Activated CD4-positive, alpha-beta T cell treated with anti-CD3 and anti-CD28 coated beads for 1 hour (primary cell): ENCODE data around the gene PARP12.

Experiments used
- DNase-seq: peaks from one replicate; pipeline ENCODE4 v3.0.0-alpha.2; 2020

The PARP12 gene

DNA sequence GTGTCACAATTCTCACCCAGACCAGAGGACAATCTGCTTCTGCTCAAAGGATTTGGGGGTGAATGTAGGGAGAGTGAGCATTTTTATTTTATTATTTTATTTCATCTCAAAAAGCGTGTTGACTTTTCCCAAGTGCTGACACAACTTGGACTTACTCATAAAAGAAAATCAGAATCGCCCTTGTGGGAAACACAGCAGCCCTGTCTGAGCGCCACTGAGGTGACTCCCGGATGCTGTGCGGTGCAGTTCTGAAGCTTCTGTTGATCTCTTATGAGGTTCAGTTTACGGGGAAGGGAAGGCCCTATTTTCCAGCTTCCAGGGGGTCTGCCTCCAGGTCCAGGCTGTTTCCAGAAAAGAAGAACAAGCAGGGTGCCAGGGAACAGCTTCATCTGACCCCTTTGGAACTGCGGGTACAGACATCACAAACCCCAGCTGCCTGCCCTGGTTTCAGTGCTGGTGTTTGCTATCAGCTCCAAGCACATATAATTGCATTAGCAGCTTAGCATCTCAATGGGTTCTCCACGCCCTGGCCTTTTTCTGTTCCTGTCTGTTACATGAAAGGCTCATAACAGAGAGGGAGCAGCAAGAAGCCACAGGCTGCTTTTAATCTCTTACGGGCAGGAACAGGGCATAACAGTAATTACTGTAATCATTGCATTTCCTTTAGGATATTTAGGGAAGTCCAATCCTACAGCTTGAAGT lies 52.4 kb downstream of the PARP12 start:
- DNase-seq = no peak

DNA sequence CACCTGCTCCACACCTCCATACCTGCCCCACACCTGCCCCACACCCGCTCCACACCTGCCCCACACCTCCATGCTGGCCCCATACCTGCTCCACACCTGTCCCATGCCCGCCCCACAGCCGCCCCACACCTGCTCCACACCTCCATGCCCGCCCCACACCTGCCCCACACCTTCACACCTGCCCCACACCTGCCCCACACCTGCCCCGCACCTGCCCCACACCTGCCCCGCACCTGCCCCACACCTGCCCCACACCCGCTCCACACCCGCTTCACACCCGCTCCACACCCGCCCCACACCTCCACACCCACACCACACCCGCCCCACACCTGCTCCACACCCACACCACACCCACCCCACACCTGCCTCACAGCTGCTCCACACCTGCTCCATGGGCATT lies 53.0 kb downstream of the PARP12 start:
- no peak for DNase-seq

DNA sequence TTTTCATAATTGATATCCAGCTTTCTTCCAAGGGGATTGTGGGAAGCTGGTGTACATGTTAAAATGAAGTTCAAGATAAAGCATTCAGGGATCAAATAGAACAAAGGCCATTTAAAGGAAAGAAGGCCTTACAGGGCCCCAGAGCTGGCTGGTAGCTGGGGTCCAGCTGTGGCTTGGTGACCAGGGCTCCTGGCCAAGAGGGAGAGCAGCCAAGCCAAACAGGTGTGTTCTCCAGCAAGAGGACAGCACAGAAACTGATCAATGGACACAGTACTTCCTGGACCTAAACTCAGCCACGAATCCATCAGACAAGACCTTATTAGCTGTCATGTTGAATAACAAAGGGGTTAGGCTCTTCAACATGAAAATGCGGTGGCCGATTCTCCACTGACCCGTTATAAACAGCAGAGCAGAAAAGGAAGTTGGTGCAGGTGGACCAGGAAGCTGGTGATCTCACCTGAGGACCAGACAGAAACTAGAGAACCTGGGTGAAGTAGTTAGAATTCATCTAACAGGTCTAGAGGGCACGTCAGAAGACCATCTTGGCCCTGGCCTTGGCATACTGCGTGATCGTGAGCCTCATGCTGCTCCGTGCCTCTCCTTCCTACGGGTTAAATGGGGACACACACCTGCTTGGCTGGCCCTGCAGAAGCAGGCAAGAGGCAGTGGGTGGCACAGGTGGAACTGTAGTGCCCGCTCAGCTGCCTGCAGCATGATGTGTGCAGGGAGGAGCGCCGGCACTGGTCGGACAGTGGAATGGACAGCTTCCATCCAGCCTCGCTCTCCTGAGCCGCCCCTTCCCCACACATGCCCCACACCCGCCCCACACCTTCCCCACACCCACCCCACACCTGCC lies 53.8 kb downstream of the PARP12 start:
- no peak for DNase-seq

DNA sequence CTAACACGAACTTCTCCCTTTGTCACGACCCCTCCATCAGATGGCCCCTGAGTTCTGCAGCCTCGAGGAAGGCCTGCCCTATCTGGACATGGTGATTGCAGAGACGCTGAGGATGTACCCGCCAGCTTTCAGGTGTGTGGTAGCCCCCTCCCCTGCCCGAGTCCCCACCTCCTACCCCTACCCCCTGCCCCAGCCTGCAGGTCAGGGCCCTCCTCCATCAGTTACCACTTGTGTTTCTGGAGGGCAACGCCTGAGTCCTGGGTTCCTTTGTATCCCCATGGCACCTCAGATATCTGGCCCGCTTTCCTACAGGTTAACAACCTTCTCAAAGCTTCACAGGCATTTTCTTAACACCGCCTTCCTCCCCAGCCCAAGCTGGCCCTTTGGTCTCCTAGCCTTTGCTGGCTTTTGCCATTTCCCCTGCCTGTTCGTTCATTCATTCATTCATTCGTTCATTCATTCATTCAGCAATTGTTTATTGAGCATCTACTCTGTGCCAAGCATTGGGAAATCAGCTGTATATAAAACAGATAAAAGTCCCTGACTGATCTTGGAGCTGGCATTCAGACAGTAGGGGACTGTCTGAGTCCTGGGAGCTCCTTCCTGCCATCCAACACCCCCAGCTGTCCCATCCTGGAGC lies 55.6 kb downstream of the PARP12 start:
- DNase-seq = no peak

DNA sequence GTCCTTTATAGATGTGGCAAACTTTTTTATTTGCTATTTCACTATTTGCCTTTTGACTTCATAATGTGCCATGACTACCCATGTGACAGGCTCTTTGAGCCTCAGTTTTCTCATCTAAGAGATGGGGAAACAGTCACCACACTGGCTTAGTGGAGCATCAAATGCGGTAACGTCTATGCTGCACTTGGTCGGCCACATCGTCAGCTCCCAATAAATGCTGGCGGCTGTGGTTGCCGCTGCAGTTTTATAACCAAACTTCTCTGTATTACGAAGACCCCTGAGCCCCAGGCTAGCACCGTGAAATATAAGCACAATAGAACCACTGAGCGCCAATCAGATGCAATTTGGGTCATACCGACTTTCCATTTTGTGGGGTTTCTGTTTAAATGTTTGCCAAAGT lies 56.2 kb downstream of the PARP12 start:
- no peak for DNase-seq

DNA sequence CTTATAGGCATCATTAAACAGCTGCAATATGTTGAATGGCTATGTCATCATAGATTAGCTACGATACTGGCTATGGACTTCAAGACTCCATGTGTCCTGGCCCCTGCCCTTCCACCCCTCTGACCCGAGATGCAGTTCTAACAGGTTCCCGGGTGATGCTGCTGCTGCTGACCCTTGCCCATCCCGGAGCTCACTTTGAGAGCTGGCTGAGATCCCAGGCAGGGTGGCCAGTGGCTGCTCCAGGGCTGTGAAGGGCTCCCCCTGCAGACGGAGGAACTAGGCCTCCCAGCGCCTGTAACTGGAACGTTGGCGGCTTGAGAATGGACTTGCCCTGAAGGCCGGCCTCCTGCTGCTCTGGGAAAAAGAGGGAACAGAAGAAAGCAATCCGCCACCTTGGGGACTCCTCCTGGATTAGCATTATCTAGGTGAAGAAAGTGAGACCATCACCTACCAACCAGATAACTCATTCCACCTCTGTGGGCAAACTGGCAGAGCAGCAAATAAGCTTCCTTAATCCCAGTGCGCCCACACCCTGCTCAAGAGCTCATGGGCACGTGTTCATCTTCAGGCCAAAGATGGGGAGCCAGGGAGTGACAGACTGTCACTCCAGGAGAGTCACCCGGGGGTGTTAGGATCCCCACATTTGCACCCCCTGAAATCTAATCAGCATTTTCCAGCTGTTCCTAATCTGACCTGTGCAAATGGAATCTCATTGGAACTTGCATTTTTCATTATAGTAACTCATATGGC lies 56.8 kb downstream of the PARP12 start:
- DNase-seq = no peak

DNA sequence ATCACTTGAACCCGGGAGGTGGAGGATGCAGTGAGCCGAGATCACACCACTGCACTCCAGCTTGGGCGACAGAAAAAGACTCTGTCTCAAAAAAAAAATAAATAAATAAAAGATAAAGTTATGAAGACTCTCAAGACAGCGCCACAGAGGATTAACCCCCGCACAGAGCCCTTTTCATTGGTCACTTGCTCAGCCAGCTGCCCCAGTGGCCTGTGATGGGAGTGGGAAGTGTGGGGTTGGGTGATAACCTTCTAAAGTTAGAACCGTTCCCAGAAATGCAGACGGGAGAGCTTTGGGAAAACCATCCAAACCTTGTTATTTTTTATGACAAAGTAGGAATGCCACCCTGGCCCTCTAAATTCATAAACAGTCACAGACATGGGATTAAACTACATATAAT lies 57.4 kb downstream of the PARP12 start:
- DNase-seq = no peak

DNA sequence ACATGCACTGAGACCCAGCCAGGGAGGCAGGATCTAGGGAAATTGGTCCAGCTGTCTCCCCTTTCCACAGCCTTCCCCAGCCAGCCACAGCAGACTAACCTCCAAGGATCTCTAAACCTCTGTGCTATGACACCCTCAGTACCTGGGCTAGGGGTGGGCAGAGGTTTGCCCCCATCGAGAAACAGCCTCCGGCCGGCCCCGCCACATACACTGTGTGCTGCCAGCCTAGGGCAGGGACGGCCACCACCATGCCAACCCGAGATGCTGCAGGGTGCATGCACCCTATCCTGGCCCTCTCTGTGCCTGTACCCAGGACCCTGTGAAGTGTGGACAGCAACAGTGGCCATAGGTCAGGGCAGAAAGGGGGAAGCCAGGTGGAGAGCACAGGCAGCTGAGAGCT lies 58.1 kb downstream of the PARP12 start:
- no peak for DNase-seq

DNA sequence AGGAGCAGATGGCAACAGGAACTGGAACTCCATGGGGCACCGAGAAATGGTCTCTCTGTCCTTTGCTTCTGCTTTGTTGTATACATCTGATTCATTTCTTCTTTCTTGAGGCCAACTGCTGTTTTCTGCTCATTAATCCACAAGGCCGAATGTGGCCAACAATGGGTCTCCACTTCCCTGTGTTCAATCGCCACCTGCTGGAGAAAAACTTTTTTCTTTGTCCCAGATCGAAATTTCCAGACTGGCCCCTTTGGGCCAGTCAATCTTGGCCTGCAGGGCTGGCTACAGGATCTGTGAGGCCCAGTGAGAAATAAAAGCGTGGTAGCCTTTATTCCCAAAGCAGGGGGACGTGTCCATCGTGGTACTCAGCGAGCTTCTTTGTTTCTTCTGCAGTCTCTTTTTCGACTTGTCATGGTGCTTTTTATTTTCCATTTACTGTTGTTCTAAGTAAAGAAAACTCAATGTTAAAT lies 58.8 kb downstream of the PARP12 start:
- no peak for DNase-seq

DNA sequence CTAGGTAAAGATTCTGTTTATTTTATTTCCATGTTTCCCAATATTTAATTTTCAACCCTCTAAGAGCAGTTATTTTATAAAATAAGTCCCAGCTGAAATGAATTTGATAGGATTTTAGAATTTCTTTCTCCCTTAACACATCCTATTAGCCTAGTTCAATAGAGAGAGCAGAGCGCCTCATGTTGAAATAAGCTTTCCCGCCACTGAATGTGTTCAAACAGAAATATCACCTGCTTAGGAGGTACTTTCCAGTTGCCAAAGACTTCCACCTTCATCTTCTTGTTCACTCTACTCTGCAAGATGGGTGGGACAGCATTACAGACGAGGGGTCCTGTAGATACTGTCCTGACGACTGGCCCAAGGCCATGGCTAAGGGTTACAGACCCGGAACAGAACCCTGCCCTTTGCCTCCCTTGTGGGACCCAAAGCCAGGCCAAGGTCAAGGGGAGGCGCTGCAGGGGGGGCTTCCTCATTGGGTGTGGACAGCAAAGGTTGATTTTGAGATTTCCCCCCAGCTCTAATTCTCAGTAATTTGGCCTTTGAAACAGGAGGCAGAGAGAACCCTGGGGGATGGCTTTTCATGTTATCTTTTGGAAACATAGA lies 62.0 kb downstream of the PARP12 start:
- DNase-seq = no peak

DNA sequence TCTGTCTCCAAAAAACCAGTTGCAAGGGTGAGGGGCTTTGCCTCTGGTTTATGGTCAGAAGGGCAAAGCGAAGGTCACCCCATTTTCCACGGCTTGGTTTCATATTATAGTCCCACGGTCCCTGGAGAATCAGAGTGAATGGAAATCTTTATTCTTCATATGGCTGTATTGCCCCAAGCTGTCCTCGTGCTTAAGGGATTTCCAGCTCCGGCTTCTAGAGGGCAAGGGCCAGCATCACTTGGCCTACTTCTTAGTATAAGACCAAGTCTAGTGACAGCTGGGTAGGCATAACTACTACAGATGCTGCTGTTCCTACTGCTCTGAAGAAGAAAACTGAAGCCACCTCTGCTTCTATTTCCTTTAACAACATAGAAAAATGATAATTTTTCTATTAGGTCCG lies 63.2 kb downstream of the PARP12 start:
- no peak for DNase-seq

DNA sequence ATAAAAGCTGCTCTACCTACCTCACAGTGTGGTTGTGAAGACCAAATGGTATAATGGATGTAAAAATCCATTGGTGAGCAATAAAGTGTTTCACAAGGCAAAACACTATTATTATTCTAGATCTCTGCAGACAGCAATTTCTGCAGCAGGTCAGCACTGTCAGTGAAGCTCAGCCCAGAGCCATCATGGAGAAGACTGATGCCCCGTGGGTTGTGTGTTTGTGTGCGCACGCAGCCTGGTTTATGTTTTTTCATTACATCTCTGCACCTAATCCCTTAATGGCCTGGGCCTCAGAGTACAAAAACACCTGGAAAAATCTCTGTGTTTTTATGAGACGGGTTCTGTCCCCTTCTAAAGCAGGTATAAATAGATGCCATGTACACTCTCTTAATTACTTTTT lies 64.2 kb downstream of the PARP12 start:
- no peak for DNase-seq

DNA sequence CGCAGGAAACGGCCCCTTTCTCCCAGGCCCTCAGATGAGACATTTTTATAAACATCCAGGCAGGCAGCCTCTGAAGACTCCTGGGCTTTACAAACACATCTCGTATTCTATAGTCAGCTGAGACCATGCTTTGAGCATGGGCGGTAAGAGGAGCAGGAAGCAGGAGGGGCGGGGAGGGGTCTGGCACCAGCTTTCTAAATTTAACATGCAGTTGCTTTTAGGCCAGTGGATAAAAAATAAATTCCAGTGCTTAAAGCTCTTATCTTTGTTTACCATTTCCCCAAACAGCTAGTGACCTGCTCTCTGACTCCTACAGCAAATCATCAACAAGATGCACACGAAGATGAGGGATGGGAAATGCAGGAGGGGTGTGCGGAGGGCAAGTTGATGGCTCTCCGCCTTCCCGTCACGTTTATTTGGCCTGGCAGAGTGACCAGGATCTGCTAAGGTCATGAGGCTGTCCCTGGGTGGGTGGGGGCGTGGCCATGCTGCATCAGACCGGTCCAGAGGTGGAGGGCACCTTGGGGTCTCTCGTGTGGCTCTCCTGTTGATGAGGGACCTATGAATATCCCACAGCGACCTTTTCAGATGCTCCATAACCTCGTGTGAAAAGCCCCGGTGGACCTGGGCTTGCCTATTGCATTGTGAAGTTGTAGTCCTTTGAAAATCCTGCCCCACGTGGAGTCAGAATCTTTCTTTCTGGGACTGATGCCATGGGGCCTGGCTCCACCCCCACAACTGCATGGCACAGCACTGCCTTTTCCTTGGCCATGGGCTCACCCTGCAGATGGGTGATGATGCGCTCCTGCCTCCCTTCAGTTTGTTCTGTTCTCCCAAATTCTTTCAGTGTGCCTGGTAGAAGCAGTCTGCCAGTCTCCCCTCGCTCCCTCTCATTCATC lies 67.5 kb downstream of the PARP12 start:
- no peak for DNase-seq

DNA sequence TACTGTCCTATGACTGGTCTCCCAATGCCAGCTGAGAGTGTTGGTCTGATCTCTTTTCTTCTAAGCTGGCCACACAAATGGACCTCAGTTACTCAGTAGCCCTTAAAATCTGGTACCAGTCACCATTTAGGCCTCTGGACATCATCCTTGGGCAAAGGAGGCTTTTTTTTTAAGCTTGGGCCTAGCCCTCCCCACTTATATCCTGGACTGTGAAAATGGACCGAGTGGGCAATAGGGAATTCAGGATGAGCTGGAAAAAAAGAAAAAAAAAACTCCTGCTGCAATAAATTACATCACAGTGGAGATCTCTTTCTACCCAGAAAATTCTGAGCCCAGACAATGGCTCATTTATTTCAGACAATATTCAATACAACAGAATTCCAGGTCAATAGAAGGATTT lies 68.4 kb downstream of the PARP12 start:
- no peak for DNase-seq

DNA sequence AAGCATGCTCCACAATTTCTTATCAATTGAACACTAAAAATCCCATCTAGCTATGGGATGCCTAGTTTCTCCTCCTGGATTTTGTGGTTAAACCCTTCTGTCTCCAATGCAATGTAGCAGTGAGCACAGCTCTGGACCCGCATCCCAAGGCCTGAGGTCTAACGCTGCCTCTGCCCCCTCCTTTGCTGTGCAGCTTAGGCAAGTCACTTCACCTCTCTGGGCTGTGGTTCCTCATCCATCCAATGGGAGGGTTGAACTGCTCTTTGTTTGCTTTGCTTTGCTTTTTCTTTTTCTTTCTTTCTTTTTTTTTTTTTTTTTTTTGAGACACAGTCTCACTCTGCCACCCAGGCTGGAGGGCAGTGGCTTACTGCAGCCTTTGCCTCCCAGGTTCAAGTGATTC lies 69.2 kb downstream of the PARP12 start:
- no peak for DNase-seq

DNA sequence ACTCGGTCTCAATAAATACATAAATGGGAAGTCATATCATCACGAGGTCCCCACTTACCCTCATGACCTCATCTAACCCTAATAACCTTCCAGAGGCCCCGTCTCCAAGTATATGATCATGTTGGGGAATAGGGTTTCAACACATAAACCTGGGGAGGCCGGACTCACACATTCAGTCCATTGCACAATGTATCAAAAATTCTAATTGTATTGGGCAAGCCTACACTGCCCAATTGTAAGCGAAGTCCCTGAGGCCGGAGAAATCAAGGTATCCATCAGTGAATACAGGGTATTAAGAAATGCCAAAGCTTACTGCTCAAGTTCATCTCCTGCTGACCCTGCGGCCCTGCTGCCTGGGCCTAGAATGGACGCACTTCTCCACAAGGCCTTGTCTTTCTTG lies 69.6 kb downstream of the PARP12 start:
- no peak for DNase-seq

DNA sequence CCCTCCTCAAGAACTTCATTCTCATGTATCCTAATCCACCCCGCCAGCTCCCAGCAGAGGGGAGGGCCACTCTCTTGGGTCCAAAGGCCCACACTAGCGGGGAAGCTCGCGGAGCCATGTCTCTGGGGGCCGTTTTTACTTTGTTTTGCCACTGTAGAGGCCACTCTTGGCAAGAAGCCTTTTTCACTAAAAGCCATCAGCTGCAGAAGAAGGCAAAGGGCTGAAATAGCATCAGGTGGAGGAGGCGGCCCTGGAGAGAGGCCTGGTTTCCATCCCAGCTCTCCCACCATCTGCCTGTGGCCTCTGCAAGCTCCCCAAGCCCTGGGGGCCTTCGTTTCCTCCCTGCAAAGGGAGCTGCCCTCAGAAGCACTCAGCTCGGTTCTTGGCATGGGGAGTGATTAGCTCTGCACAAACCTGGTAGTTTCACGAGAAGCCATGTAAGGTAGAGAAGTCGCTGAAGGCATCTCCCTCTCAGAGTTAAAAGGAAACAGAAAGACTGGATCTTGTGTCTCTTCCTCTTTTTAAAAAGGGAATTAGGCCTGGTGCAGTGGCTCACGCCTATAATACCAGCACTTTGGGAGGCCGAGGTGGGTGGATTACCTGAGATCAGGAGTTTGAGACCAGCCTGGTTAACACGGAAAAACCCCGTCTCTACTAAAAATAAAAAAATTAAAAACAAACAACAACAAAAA lies 70.3 kb downstream of the PARP12 start:
- no peak for DNase-seq

DNA sequence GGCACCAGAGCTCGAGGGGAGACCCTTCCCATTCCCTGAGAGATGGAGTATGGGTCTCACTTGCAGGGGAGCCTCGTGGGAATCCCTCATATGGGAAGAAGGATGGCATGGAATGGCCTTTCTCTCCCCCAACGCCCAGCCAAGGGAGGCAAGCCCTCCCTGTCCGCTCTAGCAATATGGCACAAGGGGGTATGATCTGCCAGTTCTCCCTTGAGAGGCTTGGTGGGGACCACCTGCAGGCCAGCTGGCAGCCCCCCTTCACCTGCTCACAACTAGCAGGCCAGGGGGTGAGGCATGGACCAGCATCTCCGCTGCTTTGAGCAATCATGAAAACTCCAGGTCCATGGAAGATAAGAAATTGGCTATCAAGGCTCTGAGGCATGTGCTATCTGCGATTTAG lies 70.8 kb downstream of the PARP12 start:
- DNase-seq = no peak

DNA sequence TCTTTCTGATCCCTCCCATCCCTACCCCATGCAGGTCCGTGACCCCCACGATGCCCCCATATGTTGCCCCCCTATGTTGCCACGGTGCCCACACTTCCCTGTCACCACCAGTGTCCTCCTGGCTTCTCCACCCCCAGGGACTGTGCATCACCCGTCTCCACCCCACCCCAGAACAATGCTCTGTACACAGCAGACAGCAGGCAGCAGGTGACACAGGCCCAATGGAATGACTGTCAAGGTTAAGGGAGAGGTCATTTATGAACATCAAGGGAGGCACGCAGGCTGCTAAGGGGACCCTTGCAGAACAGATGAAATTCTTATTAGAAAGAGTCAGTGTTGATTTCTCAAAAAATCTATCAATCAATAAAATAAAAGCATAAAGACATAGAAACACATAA lies 71.5 kb downstream of the PARP12 start:
- DNase-seq = no peak

DNA sequence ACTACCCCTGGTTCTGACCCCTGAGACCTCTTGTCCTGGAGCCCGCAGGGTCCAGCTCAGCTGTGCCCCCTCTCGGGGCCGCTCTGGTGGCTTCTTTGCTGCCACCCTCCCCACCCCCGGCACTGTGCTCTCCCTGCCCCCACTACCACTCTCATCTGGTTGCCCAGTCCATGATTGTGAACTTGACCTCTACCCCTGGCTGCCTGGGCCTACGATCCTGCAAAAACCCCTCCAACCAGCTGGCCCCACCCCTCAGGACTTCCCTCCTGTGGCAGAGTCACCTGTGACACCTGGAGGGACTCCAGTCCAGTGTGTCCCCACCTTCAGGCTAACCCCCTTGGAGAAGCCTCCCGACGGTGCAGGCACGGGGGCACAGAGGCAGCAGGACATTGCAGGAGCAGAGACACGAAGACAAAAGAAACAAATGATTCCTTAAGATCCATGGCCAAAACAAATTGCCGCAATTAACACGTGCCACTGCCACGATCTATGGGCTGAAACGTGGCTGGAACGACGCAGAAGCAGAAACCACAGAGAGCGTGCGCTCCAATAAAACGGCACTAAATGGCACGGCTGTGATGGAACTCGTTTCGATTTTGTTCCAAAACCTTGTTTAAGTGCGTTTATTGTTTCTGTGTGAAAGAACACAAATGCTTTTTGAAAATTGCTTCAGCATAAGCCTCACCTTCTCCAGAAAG lies 72.0 kb downstream of the PARP12 start:
- no peak for DNase-seq
